HCT116 (cell line): Measurements from ENCODE around the gene RGS6. TPM values are rescaled to one million over a fixed set of nuclear protein-coding genes. Genes with fewer than 3 reads are reported as not detected.
A peak's percentile ranks its signal among the peaks of the same experiment; 100 is the strongest.

Source experiments
- ATAC-seq: fragments of 200-7000 bp; cut with Tn5 transposase; 2 replicates; pipeline ENCODE4 v1.9.1; 2020; ENCODE audit warnings: mild to moderate bottlenecking, moderate library complexity
- BruUV-seq: library from RNA; stranded (reverse); fragments of 400-500 nt; replicated peaks from 2 replicates; lab custom pipeline; 2021; lab: Mats Ljungman, UMichigan
- CTCF ChIA-PET: fragments of 300-600 bp; sonication (Branson Sonifier 250); formaldehyde crosslinking; loops from one replicate; lab custom pipeline; 2021; ENCODE audit warnings: antibody characterized with exemption; lab: Charles Lee
- POLR2A ChIA-PET: fragments of 300-600, 350-600 bp; sonication (Branson Sonifier 250); formaldehyde crosslinking; loops from one replicate; lab custom pipeline; 2021; ENCODE audit warnings: antibody characterized with exemption; lab: Charles Lee
- RAD21 ChIA-PET, 2 experiments: fragments of 300-600 bp; sonication (Branson Sonifier 250); formaldehyde crosslinking; loops; one replicate each; lab custom pipeline; 2023; ENCODE audit warnings: low total read pairs in 2 of 2; ENCODE audit not compliant: uncharacterized antibody in 2 of 2, unreplicated experiment in 2 of 2, low non-redundant PET in 1 of 2; lab: Charles Lee
- DNase-seq: peaks from one replicate; pipeline ENCODE4 v3.0.0-alpha.2; 2010; ENCODE audit warnings: low read depth, low spot score
- H2AFZ ChIP-seq: fragments of 200-600 bp; shearing (Covaris generic), sonication (generic); 2 replicates; pipeline ENCODE4 v1.6.1; 2017; ENCODE audit warnings: low read depth, mixed run types, mixed read lengths, antibody characterized with exemption, low read length; ENCODE audit not compliant: poor library complexity, severe bottlenecking
- H3K27ac ChIP-seq: 2 replicates; pipeline ENCODE4 v1.5.1; 2012; ENCODE audit warnings: low read depth, low read length
- H3K27me3 ChIP-seq: fragments of 200-600 bp; sonication (generic); 2 replicates; pipeline ENCODE4 v1.6.1; 2016; ENCODE audit warnings: mixed run types, low read length, mixed read lengths; ENCODE audit not compliant: insufficient read depth
- H3K36me3 ChIP-seq, 2 experiments: fragments of 200-500 bp in 1 of 2; fragments of 200-600 bp in 1 of 2; sonication (Bioruptor generic) in 1 of 2; sonication (generic) in 1 of 2; 2 replicates each; pipeline versions ENCODE4 v1.5.1 to v1.6.1; 2014 to 2016; ENCODE audit warnings: low read length in 2 of 2, inconsistent platforms in 1 of 2, mixed read lengths in 1 of 2, mixed run types in 1 of 2; ENCODE audit not compliant: insufficient read depth in 2 of 2, control insufficient read depth in 1 of 2
- H3K4me1 ChIP-seq, 2 experiments: fragments of 200-600 bp in 1 of 2; sonication (generic) in 1 of 2; 2 replicates each; pipeline versions ENCODE4 v1.5.1 to v1.6.1; 2012 to 2017; ENCODE audit warnings: low read length in 2 of 2, inconsistent platforms in 1 of 2, mild to moderate bottlenecking in 1 of 2, mixed read lengths in 1 of 2, mixed run types in 1 of 2, moderate library complexity in 1 of 2; ENCODE audit not compliant: insufficient read depth in 2 of 2, control insufficient read depth in 1 of 2
- H3K4me2 ChIP-seq: fragments of 200-600 bp; sonication (generic); 2 replicates; pipeline ENCODE4 v1.6.1; 2017; ENCODE audit warnings: mixed run types, low read length, mixed read lengths
- H3K4me3 ChIP-seq, 2 experiments: fragments of 200-600 bp in 1 of 2; sonication (generic) in 1 of 2; replicated peaks in 1 of 2; 2 replicates each; pipeline ENCODE4 v1.5.1; 2011 to 2016; ENCODE audit warnings: low read length in 2 of 2, control low read depth in 1 of 2, low read depth in 1 of 2, mild to moderate bottlenecking in 1 of 2, mixed read lengths in 1 of 2, mixed run types in 1 of 2
- H3K79me2 ChIP-seq: fragments of 200-600 bp; sonication (generic); 2 replicates; pipeline ENCODE4 v1.6.1; 2017; ENCODE audit warnings: mild to moderate bottlenecking, mixed run types, low read length, moderate library complexity, mixed read lengths; ENCODE audit not compliant: insufficient read depth
- H3K9ac ChIP-seq: fragments of 200-600 bp; sonication (generic); 2 replicates; pipeline ENCODE4 v1.6.1; 2016; ENCODE audit warnings: low read length, mixed read lengths
- H3K9me2 ChIP-seq: fragments of 200-600 bp; sonication (generic), shearing (Covaris generic); 2 replicates; pipeline ENCODE4 v1.6.1; 2017; ENCODE audit warnings: mixed run types, mild to moderate bottlenecking, moderate library complexity; ENCODE audit not compliant: insufficient read depth
- H3K9me3 ChIP-seq, 2 experiments: fragments of 200-500 bp in 1 of 2; fragments of 200-600 bp in 1 of 2; sonication (Bioruptor generic) in 1 of 2; sonication (generic) in 1 of 2; 2 replicates each; pipeline ENCODE4 v1.6.1; 2014 to 2017; ENCODE audit warnings: low read length in 2 of 2, mixed read lengths in 2 of 2, inconsistent platforms in 1 of 2, low read depth in 1 of 2, mild to moderate bottlenecking in 1 of 2, mixed run types in 1 of 2, moderate library complexity in 1 of 2; ENCODE audit not compliant: control insufficient read depth in 1 of 2, insufficient read depth in 1 of 2
- H4K20me1 ChIP-seq: fragments of 200-600 bp; sonication (generic), shearing (Covaris generic); 2 replicates; pipeline ENCODE4 v1.6.1; 2017; ENCODE audit warnings: mixed run types, mild to moderate bottlenecking, moderate library complexity; ENCODE audit not compliant: insufficient read depth
- ATF3 ChIP-seq: IDR thresholded peaks from 2 replicates; pipeline ENCODE4 v1.6.1; 2012
- CBX3 ChIP-seq: IDR thresholded peaks from 2 replicates; pipeline ENCODE4 v1.6.1; 2012; ENCODE audit warnings: low read depth
- EZH2phosphoT487 ChIP-seq: fragments of 200-600 bp; IDR thresholded peaks from 2 replicates; pipeline ENCODE4 v1.6.1; 2018; ENCODE audit warnings: antibody characterized with exemption, borderline replicate concordance
- FOSL1 ChIP-seq: IDR thresholded peaks from 2 replicates; pipeline ENCODE4 v1.6.1; 2012; ENCODE audit warnings: low read depth
- JUND ChIP-seq: IDR thresholded peaks from 2 replicates; pipeline ENCODE4 v1.6.1; 2012
- POLR2A ChIP-seq: IDR thresholded peaks from 2 replicates; pipeline ENCODE4 v1.7.0; 2011; ENCODE audit warnings: borderline replicate concordance; ENCODE audit not compliant: insufficient read depth, insufficient read length; ENCODE audit errors: extremely low read depth
- RAD21 ChIP-seq: IDR thresholded peaks from 2 replicates; pipeline ENCODE4 v1.6.1; 2012; ENCODE audit warnings: low read depth, mild to moderate bottlenecking
- SIN3A ChIP-seq: IDR thresholded peaks from 2 replicates; pipeline ENCODE4 v1.6.1; 2012; ENCODE audit warnings: low read depth
- SP1 ChIP-seq: IDR thresholded peaks from 2 replicates; pipeline ENCODE4 v1.6.1; 2012; ENCODE audit warnings: low read depth
- SRF ChIP-seq: IDR thresholded peaks from 2 replicates; pipeline ENCODE4 v1.6.1; 2012; ENCODE audit warnings: low read depth
- TCF7L2 ChIP-seq: IDR thresholded peaks from 2 replicates; pipeline ENCODE4 v1.7.0; 2011; ENCODE audit warnings: borderline replicate concordance, inconsistent platforms; ENCODE audit not compliant: insufficient read depth, insufficient read length; ENCODE audit errors: extremely low read depth
- ZBTB33 ChIP-seq: IDR thresholded peaks from 2 replicates; pipeline ENCODE4 v1.6.1; 2011; ENCODE audit warnings: mild to moderate bottlenecking, low read length, moderate library complexity; ENCODE audit not compliant: insufficient replicate concordance; ENCODE audit errors: extremely low read depth
- ZFX ChIP-seq: fragments of 450-650 bp; IDR thresholded peaks from 2 replicates; pipeline ENCODE4 v1.6.1; 2017
- ZNF274 ChIP-seq: fragments of 200-500 bp; sonication (Bioruptor generic); IDR thresholded peaks from 2 replicates; pipeline ENCODE4 v1.6.1; 2014; ENCODE audit warnings: mild to moderate bottlenecking, low read depth, low read length, inconsistent platforms
- intact Hi-C: fragments of 100-400 bp; cut with micrococcal nuclease; formaldehyde crosslinking; loops from 2 replicates; pipeline ENCODE4 v1.10.0; 2022
- total RNA-seq: library from RNA; stranded (reverse); gene quantifications from one replicate; pipeline ENCODE4 v1.2.1, GENCODE V29; 2021; ENCODE audit not compliant: unreplicated experiment
- TF ChIP-seq, protein P1 (sequence below), 3 experiments: fragments of 200-600 bp in 1 of 3; sonication (generic) in 1 of 3; IDR thresholded peaks in 2 of 3; conservative IDR thresholded peaks in 1 of 3; 2 replicates each; pipeline ENCODE4 v1.5.1; 2012 to 2017; ENCODE audit warnings: low read depth in 2 of 3, low read length in 2 of 3, antibody characterized with exemption in 1 of 3, borderline replicate concordance in 1 of 3, control low read depth in 1 of 3, mild to moderate bottlenecking in 1 of 3, mixed read lengths in 1 of 3, mixed run types in 1 of 3, moderate library complexity in 1 of 3; ENCODE audit not compliant: insufficient read depth in 1 of 3

Gene RGS6
- total RNA-seq, 1 experiment from 2014 or later = 4.7 TPM

DNA sequence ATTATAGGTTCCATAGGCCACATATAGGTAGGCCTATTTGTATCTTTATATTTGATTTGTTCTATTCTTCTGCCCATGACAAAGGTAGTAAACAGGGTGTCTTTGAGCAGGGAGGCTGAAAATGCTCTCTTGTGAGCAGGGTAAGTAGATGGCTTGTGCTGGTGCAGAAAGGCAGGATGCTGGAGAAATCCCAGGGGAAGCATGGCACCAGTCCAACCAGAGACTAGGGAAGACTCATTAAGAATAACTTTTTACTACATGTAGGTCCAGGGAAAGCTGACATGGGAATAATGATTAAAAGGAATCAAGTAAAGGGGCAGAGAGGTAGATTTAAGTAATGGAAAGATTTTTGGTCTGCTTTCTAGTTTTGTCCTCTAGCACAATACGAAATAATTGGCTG, 245.0 kb downstream of the RGS6 start:
- Histone ChIP-seq H3K36me3 (no peaks in the 10 kb centered on the region), H3K4me3 (no peak overlapping the region), H3K4me1 (no peaks in the 10 kb centered on the region), H3K79me2 (no peaks in the 10 kb centered on the region), H3K9ac (no peak overlapping the region), H3K27ac (no peak overlapping the region), H3K9me2 (no peaks in the 10 kb centered on the region), H3K9me3 (no peaks in the 10 kb centered on the region), H3K4me2 (no peak overlapping the region), H2AFZ (no peak overlapping the region), H3K27me3 (no peaks in the 10 kb centered on the region), H4K20me1 (no peaks in the 10 kb centered on the region)
- POLR2A ChIA-PET = no interaction called here
- intact Hi-C loops = no loop called here
- RAD21 ChIA-PET = no interaction called here
- DNase-seq (no peak), ATAC-seq (no peak)
- no peak for TF ChIP-seq POLR2A
- CTCF ChIA-PET = no interaction called here
- BruUV-seq = no TSS peak

- ATAC-seq (no peak), DNase-seq (no peak)
- ChIA-PET POLR2A (no interaction called here), RAD21 (no interaction called here), CTCF (no interaction called here)
- no TSS peak for BruUV-seq
- intact Hi-C loops = no loop called here
- Histone ChIP-seq H2AFZ (no peak overlapping the region), H3K9ac (no peak overlapping the region), H3K79me2 (no peaks in the 10 kb centered on the region), H3K4me3 (no peak overlapping the region), H3K9me3 (no peaks in the 10 kb centered on the region), H3K27ac (no peak overlapping the region), H4K20me1 (no peaks in the 10 kb centered on the region), H3K9me2 (no peaks in the 10 kb centered on the region), H3K4me2 (no peak overlapping the region), H3K27me3 (no peaks in the 10 kb centered on the region), H3K36me3 (no peaks in the 10 kb centered on the region), H3K4me1 (no peaks in the 10 kb centered on the region)
- TF ChIP-seq FOSL1 (no peak), ATF3 (no peak), SRF (no peak), SIN3A (no peak), CBX3 (no peak), JUND (no peak), EZH2phosphoT487 (no peak), TCF7L2 (no peak), RAD21 (peak; percentile 19; the same call in 1 of the 2 replicates), ZFX (no peak), ZBTB33 (no peak), SP1 (no peak), POLR2A (no peak), ZNF274 (no peak)
- TF ChIP-seq, protein P1, sequence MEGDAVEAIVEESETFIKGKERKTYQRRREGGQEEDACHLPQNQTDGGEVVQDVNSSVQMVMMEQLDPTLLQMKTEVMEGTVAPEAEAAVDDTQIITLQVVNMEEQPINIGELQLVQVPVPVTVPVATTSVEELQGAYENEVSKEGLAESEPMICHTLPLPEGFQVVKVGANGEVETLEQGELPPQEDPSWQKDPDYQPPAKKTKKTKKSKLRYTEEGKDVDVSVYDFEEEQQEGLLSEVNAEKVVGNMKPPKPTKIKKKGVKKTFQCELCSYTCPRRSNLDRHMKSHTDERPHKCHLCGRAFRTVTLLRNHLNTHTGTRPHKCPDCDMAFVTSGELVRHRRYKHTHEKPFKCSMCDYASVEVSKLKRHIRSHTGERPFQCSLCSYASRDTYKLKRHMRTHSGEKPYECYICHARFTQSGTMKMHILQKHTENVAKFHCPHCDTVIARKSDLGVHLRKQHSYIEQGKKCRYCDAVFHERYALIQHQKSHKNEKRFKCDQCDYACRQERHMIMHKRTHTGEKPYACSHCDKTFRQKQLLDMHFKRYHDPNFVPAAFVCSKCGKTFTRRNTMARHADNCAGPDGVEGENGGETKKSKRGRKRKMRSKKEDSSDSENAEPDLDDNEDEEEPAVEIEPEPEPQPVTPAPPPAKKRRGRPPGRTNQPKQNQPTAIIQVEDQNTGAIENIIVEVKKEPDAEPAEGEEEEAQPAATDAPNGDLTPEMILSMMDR (IDR thresholded peaks at IDR 0.05 in 2 of 3, conservative IDR thresholded peaks at IDR 0.05 in 1 of 3; ENCODE audit: borderline replicate concordance in 1 of 3, insufficient read depth in 1 of 3, low read depth in 2 of 3, low read length in 2 of 3) = peak in 2 of 3 experiments; percentile 35 to 44; a peak in 2 of 6 replicates
These were observed 246.3 kb downstream of the RGS6 start for GRCh38 chr14:72178517-72178916.
